ENCODE results near the gene NT5E.

DNA sequence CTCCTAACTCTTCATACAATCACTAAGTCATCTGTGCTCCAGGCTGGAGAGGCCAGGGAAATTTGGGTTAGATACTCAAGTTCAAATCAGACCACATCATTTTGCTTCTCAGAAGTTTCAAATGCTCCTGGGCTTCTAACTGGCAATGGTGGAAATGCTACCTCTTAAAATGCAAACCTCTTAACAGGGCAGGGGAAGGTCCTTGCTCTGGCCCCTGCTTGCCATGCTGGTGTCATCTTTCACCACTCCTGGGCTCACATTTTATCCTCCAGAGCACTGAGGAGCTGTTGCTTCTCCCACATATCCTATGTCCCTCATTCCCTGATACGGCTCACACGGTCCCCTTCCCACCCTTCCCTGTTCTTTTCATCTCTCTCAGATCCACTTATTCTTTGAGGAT, 41.8 kb upstream of the NT5E start:
- no peak for TF ChIP-seq SPI1 (IDR thresholded peaks at IDR 0.05; ENCODE audit: low read depth, low read length)
- TF ChIP-seq POLR2AphosphoS5 (IDR thresholded peaks at IDR 0.05; ENCODE audit: low read depth, low read length), result no peak

Data from GM12891 (cell line).